ENCODE measurements around the gene UAP1. TPM values are rescaled to one million over a fixed set of nuclear protein-coding genes. Genes with fewer than 3 reads are reported as not detected.

Gene UAP1
- 100 to 1,000 TPM in 1 of 4 donors, 10 to 100 TPM in 3; 51.5 to 246 (median 61.8) TPM for total RNA-seq

- 4% methylated on average over 3 of the region's 69 CpGs for WGBS
- H3K4me3 ChIP-seq: peak within 1 kb of the TSS; percentile 77 to 94 (median 82)
- peak within 1 kb of the TSS; percentile 86 to 98 (median 98) for H3K27ac ChIP-seq (replicated peaks in 1 of 4)
- no peak for TF ChIP-seq EP300 (IDR thresholded peaks at IDR 0.05)
- TF ChIP-seq CTCF (IDR thresholded peaks at IDR 0.05): no peak
- peak; percentile 19 to 96 for TF ChIP-seq POLR2AphosphoS5 (IDR thresholded peaks at IDR 0.05)
- TF ChIP-seq POLR2A (IDR thresholded peaks at IDR 0.05; ENCODE audit: low read depth): peak; percentile 95
- H3K4me1 ChIP-seq: peaks cover 12 to 41% (median 29%) of the 10 kb centered on the region in 4 donors
- H3K36me3 ChIP-seq: peaks cover 0 to 9% (median 6%) of the 10 kb centered on the region in 4 donors
- H3K27me3 ChIP-seq: no peaks in the 10 kb centered on the region
- intact Hi-C loops (cut with DNase I): loop anchor here (5.0 kb wide), 1 partner anchor 65 kb away; the partner anchor contains the start of gene UHMK1
- no peak for DNase-seq (ENCODE audit: extremely low spot score)
- H3K9me3 ChIP-seq: no peaks in the 10 kb centered on the region
Observed at GRCh38 chr1:162561616-162562469, at the start of gene UAP1. TSS of gene UAP1 (plus strand) at chr1:162561722. CDS start at chr1:162566069, 4,347 bp downstream.

DNA sequence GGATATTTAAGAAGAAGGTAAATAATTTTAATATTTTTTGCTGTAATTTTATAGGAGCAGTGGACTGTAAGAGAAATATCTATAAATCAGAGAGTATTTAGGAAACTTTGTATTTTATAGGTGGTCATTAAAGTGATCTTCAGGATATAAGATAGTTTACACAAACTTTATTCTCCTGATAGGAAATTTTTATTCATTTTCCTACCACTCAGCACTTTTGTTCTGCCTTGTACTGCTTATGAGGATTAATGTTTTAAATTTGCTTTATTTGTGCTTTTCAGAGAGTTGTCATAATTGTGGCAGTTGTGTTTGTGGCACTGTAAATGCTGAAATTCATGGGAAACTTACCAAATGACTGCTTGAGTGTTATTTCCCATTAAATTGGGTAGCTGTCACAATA is 34.2 kb upstream of the UAP1 start:
- H3K27me3 ChIP-seq: no peaks in the 10 kb centered on the region
- H3K27ac ChIP-seq (replicated peaks in 1 of 4): no peak overlapping the region
- no peak for TF ChIP-seq POLR2AphosphoS5 (IDR thresholded peaks at IDR 0.05)
- TF ChIP-seq POLR2A (IDR thresholded peaks at IDR 0.05; ENCODE audit: low read depth): no peak
- TF ChIP-seq EP300 (IDR thresholded peaks at IDR 0.05): no peak
- TF ChIP-seq CTCF (IDR thresholded peaks at IDR 0.05): no peak
- peaks cover 10 to 56% (median 29%) of the 10 kb centered on the region in 4 donors for H3K36me3 ChIP-seq
- intact Hi-C loops (cut with DNase I): no loop called here
- DNase-seq (ENCODE audit: extremely low spot score): no peak
- no peaks in the 10 kb centered on the region for H3K9me3 ChIP-seq
- no peaks in the 10 kb centered on the region for H3K4me1 ChIP-seq
- H3K4me3 ChIP-seq: no peak overlapping the region

GRCh38 chr1:162530307-162530987 is 31.1 kb upstream of the UAP1 start:
- WGBS: 79% methylated on average over 7 of the region's 7 CpGs
- no peaks in the 10 kb centered on the region for H3K4me1 ChIP-seq
- no peaks in the 10 kb centered on the region for H3K27me3 ChIP-seq
- no peaks in the 10 kb centered on the region for H3K9me3 ChIP-seq
- H3K27ac ChIP-seq (replicated peaks in 1 of 4): no peak overlapping the region
- H3K36me3 ChIP-seq: peaks cover 0 to 25% (median 13%) of the 10 kb centered on the region in 4 donors
- intact Hi-C loops (cut with DNase I): no loop called here
- TF ChIP-seq POLR2AphosphoS5 (IDR thresholded peaks at IDR 0.05) (no peak), POLR2A (IDR thresholded peaks at IDR 0.05; ENCODE audit: low read depth) (no peak), CTCF (IDR thresholded peaks at IDR 0.05) (no peak)
- DNase-seq (ENCODE audit: extremely low spot score): no peak
- no peak overlapping the region for H3K4me3 ChIP-seq

GRCh38 chr1:162530988-162531319 is 30.6 kb upstream of the UAP1 start:
- Histone ChIP-seq H3K4me3 (no peak overlapping the region), H3K27me3 (no peaks in the 10 kb centered on the region), H3K9me3 (no peaks in the 10 kb centered on the region), H3K4me1 (no peaks in the 10 kb centered on the region), H3K27ac (replicated peaks in 1 of 4) (no peak overlapping the region), H3K36me3 (peaks cover 0 to 20% (median 9%) of the 10 kb centered on the region in 4 donors)
- intact Hi-C loops (cut with DNase I): no loop called here
- DNase-seq (ENCODE audit: extremely low spot score): no peak
- TF ChIP-seq POLR2AphosphoS5 (IDR thresholded peaks at IDR 0.05): no peak
- no peak for TF ChIP-seq CTCF (IDR thresholded peaks at IDR 0.05)
- no peak for TF ChIP-seq POLR2A (IDR thresholded peaks at IDR 0.05; ENCODE audit: low read depth)
- TF ChIP-seq EP300 (IDR thresholded peaks at IDR 0.05): no peak
- 100% methylated on average over 1 of the region's 1 CpG for WGBS

Data from esophagus muscularis mucosa (tissue), 4 donors.